ENCODE data around the gene COMMD10. TPM values are rescaled to one million over a fixed set of nuclear protein-coding genes. Genes with fewer than 3 reads are reported as not detected.
A peak's percentile ranks its signal among the peaks of the same experiment; 100 is the strongest.

The COMMD10 gene
- total RNA-seq, 3 donors from 2014 or later (not counting 1 experiment from before 2014, with no cell fraction given) = 28.7 to 41.1 (median 35.1) TPM

DNA sequence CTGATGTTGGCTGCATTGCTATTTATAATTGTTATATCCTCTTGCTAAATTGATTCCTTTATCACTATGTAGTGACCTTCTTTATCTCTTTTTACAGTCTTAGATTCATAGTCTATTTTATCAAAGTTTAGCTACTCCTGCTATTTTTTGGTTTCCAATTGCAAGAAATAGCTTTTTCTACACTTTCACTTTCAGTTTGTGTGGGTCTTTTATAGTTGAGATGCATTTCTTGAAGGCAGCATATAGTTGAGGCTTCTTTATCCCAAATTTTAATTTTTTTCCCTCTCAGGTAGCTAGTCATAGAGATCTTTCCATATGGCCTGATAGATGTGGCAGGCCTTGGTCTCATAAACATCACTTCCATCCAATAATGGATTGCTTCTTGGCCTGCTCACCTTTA, 228.5 kb downstream of the COMMD10 start:
- peaks cover 3% of the 10 kb centered on the region for H3K4me1 ChIP-seq (ENCODE audit: control insufficient read depth, insufficient read depth, low read length)
- peak overlapping the region; percentile 71 for H3K4me3 Mint-ChIP-seq
- H3K9me3 Mint-ChIP-seq = peaks cover 3 to 11% of the 10 kb centered on the region in 2 donors
- ATAC-seq = no peak
- no peak overlapping the region for H3K27ac ChIP-seq (ENCODE audit: low read length)
- no peaks in the 10 kb centered on the region for H3K27me3 ChIP-seq (ENCODE audit: control insufficient read depth, insufficient read depth, low read length)
- peaks cover 30% of the 10 kb centered on the region for H3K36me3 Mint-ChIP-seq
- H3K4me3 ChIP-seq (ENCODE audit: low read length) = no peak overlapping the region
- H3K4me1 Mint-ChIP-seq = peaks cover 10 to 13% of the 10 kb centered on the region in 2 donors
- DNase-seq = no peak
- intact Hi-C loops (cut with micrococcal nuclease) = no loop called here
- H3K9me3 ChIP-seq (ENCODE audit: control insufficient read depth, insufficient read depth, low read length) = peaks cover 1% of the 10 kb centered on the region
- no peaks in the 10 kb centered on the region for H3K27me3 Mint-ChIP-seq (ENCODE audit: low read depth in 2 of 2)
- TF ChIP-seq CTCF (IDR thresholded peaks at IDR 0.05) = no peak
- H3K27ac Mint-ChIP-seq = peak overlapping the region; percentile 72 to 77
- peaks cover 7% of the 10 kb centered on the region for H3K36me3 ChIP-seq (ENCODE audit: control insufficient read depth, insufficient read depth, low read length)

GRCh38 chr5:116315531-116315930, 230.7 kb downstream of the COMMD10 start:
- Mint-ChIP-seq H3K9me3 (peaks cover 3 to 14% of the 10 kb centered on the region in 2 donors), H3K27me3 (ENCODE audit: low read depth in 2 of 2) (no peaks in the 10 kb centered on the region), H3K36me3 (peaks cover 36% of the 10 kb centered on the region), H3K4me3 (no peak overlapping the region), H3K27ac (no peak overlapping the region), H3K4me1 (peaks cover 10 to 13% of the 10 kb centered on the region in 2 donors)
- Histone ChIP-seq H3K4me1 (ENCODE audit: control insufficient read depth, insufficient read depth, low read length) (peaks cover 3% of the 10 kb centered on the region), H3K4me3 (ENCODE audit: low read length) (no peak overlapping the region), H3K27me3 (ENCODE audit: control insufficient read depth, insufficient read depth, low read length) (no peaks in the 10 kb centered on the region), H3K9me3 (ENCODE audit: control insufficient read depth, insufficient read depth, low read length) (peaks cover 4% of the 10 kb centered on the region), H3K36me3 (ENCODE audit: control insufficient read depth, insufficient read depth, low read length) (peaks cover 16% of the 10 kb centered on the region), H3K27ac (ENCODE audit: low read length) (no peak overlapping the region)
- DNase-seq (no peak), ATAC-seq (no peak)
- 73% methylated on average over 1 of the region's 2 CpGs for WGBS (ENCODE audit: insufficient coverage)
- TF ChIP-seq CTCF (IDR thresholded peaks at IDR 0.05) = no peak
- intact Hi-C loops (cut with micrococcal nuclease) = no loop called here

DNA sequence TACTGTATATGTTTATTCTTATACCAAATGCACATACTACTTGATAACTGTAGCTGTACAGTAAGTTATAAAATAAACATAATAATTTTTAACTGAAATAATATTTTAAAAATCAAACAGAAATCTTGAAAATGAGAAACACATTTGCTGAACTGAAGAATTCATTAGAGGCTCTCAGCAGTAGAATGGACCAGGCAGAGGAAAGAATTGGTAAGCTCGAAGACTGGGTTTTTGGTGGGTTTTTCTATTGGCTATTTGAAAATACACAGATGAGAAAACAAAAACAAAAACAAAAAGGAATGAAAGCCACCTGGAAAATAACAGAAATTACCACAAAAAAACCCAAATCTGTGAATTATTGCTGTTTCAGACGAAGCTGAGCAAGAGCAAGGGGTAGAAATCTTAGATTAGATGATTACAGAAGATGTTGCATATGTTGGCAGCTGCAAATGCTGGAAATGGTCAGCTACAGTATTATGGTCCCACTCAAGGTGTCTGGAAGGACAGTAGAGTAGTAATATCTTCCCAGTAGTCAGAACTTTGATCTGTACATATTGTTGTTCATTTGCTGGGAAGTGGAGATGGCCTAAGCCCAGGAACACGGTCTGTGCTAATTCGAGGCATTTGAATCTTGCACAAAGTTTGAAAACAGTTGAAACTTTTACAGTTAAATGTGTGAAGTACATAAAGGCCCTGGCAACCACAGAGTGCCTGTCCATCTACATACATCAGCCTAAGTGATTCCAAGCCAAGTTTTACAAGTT, 233.4 kb downstream of the COMMD10 start:
- H3K27ac ChIP-seq (ENCODE audit: low read length) = no peak overlapping the region
- H3K4me1 Mint-ChIP-seq = peaks cover 5 to 6% of the 10 kb centered on the region in 2 donors
- H3K4me1 ChIP-seq (ENCODE audit: control insufficient read depth, insufficient read depth, low read length) = peaks cover 3% of the 10 kb centered on the region
- H3K4me3 ChIP-seq (ENCODE audit: low read length) = no peak overlapping the region
- H3K9me3 Mint-ChIP-seq = peaks cover 5 to 14% of the 10 kb centered on the region in 2 donors
- no peak for DNase-seq
- H3K36me3 ChIP-seq (ENCODE audit: control insufficient read depth, insufficient read depth, low read length) = peaks cover 22% of the 10 kb centered on the region
- no peak overlapping the region for H3K4me3 Mint-ChIP-seq
- WGBS (ENCODE audit: insufficient coverage) = 100% methylated on average over 3 of the region's 4 CpGs
- H3K36me3 Mint-ChIP-seq = peaks cover 51% of the 10 kb centered on the region
- no peak overlapping the region for H3K27ac Mint-ChIP-seq
- peaks cover 4% of the 10 kb centered on the region for H3K9me3 ChIP-seq (ENCODE audit: control insufficient read depth, insufficient read depth, low read length)
- no peaks in the 10 kb centered on the region for H3K27me3 ChIP-seq (ENCODE audit: control insufficient read depth, insufficient read depth, low read length)
- ATAC-seq = no peak
- no peaks in the 10 kb centered on the region for H3K27me3 Mint-ChIP-seq (ENCODE audit: low read depth in 2 of 2)
- intact Hi-C loops (cut with micrococcal nuclease) = no loop called here
- no peak for TF ChIP-seq CTCF (IDR thresholded peaks at IDR 0.05)

DNA sequence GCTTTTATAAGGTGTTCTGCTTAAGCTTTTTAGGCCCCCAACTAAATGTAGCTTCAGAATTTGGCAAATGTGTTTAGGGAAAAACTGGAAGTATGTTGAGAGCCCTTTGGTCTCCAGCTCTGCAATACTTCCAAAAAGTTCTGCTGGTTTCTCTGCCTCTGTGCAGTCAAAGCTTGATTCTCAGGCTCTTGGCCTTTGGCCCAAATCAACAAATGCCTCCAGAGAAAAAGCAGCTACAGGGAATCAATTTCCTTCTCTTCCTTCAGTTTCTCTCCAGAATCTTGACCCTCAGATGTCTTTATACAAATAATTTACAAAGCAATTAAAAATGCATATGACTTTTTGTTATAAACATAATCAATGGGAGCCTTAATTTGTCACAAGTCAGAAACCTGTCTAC, 235.7 kb downstream of the COMMD10 start:
- Mint-ChIP-seq H3K36me3 (peaks cover 58% of the 10 kb centered on the region), H3K9me3 (peaks cover 7 to 14% of the 10 kb centered on the region in 2 donors)

More for the DNA sequence above, 235.7 kb downstream of the COMMD10 start:
- Histone ChIP-seq H3K27ac (ENCODE audit: low read length) (no peak overlapping the region), H3K4me1 (ENCODE audit: control insufficient read depth, insufficient read depth, low read length) (no peaks in the 10 kb centered on the region), H3K9me3 (ENCODE audit: control insufficient read depth, insufficient read depth, low read length) (peaks cover 7% of the 10 kb centered on the region), H3K4me3 (ENCODE audit: low read length) (no peak overlapping the region), H3K27me3 (ENCODE audit: control insufficient read depth, insufficient read depth, low read length) (no peaks in the 10 kb centered on the region), H3K36me3 (ENCODE audit: control insufficient read depth, insufficient read depth, low read length) (peaks cover 25% of the 10 kb centered on the region)
- Mint-ChIP-seq H3K4me1 (no peaks in the 10 kb centered on the region), H3K27ac (no peak overlapping the region), H3K27me3 (ENCODE audit: low read depth in 2 of 2) (no peaks in the 10 kb centered on the region), H3K4me3 (no peak overlapping the region)
- TF ChIP-seq CTCF (IDR thresholded peaks at IDR 0.05) = no peak
- ATAC-seq (no peak), DNase-seq (no peak)
- intact Hi-C loops (cut with micrococcal nuclease) = no loop called here
